IPS DF 4.7 (cell line): ENCODE results near the gene MUSK.
"Not testable (repeated sequence)": the region's sequence is repeated elsewhere in the genome, so short reads cannot be mapped to it uniquely, and the experiment has no call there.

Experiments used
- DNase-seq: peaks from one replicate; pipeline ENCODE4 v3.0.0-alpha.2; 2013; ENCODE audit warnings: low spot score; ENCODE audit errors: extremely low read depth

Gene MUSK

DNA sequence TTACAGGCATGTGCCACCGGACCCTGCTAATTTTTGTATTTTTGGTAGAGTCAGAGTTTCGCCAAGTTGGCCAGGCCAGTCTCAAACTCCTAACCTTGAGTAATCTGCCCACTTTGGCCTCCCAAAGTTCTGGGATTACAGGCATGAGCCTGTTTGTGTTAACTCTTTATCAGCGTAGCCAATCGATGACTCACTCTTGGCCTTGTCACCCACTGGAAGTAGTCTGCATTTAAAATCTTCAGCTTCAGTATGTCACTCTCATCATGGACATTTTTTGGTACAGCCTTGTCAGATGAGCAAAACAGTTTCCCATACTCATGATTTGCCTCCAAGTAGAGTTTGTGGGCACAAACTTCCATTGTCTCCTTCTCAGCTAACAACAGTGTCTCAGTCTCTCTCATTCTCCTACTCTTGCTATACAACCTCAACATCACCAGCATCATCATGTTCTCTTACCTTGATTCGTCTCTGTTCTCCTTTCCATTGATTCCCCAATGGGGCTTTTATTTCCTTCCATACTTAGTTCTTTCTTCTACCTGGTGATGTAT lies 22.5 kb downstream of the MUSK start:
- no peak for DNase-seq

DNA sequence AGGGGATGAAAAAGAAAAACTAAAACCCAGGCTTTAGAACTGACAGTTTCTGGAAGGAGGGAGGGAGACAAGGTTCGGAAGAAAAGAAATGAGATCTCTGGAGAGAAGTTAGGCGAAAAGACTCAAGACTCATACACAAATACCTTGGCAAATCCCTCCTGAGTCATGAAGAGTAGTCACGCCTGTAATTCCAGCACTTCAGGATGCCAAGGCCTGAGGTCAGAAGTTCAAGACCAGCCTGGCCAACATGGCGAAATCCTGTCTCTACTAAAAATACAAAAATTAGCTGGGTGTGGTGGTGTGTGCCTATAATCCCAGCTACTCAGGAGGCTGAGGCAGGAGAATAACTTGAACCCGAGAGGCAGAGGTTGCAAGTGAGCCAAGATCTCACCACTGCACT lies 27.3 kb downstream of the MUSK start:
- not testable (repeated sequence) for DNase-seq

DNA sequence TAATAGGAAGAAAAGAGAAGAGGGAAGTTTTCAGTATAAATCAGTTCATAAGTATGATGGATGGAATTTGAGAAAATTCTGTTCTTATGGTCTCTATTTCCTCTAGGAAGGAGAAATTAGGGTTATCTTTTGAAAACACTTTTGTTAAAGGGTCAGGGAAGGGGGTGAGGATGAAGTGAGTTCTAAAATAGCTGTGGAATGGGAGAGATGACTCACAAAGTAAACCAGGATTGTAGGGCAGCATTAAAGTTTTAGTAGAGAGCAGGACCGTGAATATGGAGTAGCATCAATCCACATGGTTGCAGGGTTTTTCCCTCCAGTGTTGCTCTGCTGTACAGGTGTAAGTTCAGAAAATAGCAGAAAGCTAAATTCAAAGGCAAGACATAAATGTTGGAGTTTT lies 32.4 kb downstream of the MUSK start:
- DNase-seq = no peak

DNA sequence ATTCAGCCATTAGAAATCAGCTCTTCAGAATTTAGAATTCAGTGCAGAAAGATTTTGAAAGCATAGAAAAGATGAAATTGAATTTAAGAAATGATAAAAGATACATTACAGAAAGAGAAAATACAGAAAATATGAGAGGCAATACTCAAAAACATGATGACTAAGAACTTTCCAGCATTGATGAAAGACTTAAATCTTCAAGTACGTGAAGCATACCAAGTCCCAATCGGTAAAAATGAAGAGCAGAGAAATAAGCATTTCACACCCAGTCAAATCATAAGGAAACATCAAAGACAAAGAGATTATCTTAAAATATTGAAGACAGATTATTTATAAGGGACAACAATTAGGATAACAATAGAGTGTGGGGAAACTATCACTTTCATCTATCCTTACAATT lies 35.1 kb downstream of the MUSK start:
- DNase-seq = no peak

DNA sequence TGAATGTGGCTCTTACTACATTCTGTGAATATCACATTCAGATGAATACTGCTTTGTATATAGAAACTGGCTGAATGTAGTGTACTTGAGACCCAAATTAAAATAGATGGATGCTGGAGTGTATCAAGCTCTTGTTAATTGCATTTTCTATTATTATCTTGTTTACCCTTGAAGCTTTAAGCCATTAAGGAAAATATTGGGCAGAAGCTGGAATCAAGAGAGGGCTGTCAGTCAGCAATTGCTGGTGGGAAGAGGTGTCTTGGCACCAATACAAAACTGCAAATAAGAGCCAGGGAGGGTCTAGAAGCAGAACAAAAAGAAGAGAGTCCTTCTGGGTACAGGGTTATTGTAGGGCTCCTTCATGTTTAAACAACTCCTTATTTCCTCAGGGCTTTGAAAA lies 38.8 kb downstream of the MUSK start:
- DNase-seq = no peak

DNA sequence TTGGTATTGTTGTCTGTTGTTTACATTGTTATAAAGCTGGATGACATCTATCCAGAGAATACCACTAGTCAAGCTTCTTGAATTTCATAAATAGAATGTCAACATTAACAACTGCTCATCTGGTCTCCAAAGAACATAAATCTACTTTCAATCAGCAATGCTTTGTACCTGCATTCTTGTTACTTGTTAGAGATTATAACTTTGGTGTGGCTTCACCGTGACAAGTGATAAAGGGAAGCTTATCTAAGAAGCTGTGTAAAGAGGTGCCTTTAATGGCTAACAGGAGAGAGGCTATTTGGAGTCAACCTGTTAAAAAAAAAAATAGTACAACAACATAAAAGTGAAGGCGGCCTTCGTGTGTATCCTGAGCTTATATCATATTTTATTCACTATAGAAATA lies 41.8 kb downstream of the MUSK start:
- DNase-seq = no peak

DNA sequence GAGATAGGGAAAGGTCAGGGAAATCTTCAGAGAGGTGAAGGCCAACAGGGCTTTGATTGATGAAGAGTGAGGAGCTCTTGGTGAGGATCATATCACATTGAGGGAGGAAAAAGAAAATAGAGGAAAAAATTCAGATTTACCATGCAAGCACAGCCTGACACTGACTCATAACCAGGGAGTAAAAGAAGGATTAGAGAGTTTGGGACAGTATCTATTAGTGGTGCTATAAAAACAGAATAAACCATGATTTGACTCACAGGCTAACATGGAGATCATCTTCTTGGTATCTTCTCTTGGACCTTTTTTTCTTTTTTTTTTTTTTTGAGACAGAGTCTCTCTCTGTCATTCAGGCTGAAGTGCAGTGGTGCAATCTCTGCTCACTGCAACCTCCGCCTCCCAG lies 44.4 kb downstream of the MUSK start:
- DNase-seq = no peak

DNA sequence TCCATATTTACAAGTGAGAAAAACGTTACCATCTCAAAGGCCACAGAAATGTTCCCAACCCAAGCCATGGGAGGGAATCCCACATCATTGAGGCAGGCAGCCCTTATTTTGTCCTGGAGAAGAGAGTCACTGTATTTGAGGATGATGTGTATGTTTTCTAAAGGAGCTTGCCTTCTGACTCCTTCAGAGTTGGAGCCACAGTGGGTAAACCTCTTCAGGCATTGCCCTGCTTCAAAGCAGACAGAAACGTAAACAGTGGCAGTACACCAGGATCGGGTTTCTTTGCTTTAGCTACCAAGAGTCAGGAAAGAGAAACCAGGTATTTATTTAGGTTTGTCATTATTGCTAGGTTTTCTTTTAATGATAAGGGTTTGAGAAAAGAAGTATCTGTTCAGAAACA lies 45.7 kb downstream of the MUSK start:
- no peak for DNase-seq

DNA sequence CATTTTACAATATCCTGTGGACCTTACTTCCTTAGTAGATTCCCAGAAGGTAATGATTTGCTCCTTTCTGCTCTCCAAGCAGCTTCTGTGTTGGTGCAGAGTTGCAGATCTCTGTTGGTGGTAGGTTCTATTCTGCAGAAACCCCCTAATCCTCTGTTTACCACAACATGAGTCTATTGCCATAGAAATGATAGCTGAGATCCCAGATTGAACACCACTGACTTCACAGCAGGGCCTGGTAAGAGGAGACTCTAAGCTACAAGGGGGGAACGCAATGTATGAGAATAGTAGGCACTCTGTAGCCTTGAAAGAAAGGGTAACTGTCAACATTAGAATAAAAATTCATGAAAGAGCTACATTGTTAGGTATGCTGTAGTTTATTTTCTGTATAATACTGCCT lies 59.5 kb downstream of the MUSK start:
- DNase-seq = no peak

DNA sequence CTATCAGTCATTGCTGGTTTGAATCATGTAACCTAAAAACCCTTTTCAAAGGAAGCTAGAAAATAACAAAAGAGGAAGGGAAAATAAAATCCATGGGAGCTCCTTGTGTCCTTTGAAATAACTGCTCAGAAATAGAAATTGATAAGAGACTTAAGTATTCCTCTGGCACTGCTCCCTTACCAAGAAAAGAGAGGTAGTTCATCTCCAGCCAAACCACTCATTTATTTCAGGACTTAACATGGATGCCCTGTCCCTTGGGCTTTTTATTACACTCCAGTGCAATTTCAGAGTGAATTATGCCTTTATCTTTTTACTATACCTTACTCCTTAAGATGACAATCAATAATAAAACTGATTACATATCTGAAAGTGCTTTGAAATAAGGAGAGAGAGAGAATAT lies 61.0 kb downstream of the MUSK start:
- DNase-seq = no peak

DNA sequence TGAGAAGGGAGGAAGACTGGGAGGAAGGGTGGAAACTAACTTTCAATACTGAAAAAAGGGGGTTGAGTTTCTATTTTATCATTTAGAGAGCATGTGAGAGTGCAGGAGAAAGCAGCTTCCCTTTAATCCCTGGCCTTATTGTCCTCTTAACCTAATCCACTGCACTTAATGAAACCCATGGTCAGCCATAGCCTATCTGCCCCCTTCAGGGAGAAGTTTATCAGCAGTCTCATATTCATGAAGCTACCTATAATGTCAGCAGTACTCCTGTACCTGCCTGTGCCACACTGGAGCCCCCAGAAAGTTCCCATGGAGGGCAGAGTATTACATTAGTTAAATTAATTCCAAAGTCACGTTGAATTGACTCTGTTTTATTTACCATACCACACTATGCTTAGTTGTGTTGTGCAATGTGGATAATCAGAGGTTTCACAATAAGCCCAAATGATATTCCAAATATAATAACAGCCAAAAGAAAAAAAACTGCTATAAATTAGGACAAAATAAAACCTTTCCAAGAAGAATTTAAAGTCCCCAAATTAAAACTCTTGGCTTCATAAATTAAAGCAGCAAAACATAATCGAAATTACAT lies 62.9 kb downstream of the MUSK start:
- DNase-seq = no peak

DNA sequence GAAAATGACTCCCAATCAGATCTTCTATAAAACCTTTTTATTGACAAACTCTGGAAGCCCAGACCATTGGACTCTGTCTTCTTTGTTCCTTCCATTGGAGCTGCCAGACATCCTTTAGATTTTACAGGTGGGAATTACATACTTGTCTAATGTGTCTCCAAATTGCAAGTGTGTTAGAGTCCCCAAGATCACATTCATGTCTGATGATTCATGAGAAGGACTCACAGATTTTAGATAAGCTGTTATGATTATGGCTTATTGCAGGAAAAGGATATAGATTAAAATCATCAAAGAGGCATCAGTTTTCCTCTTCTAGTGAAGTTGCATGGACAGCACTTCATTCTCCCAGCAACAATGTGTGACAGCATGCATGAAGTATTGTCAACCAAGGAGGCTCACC lies 70.4 kb downstream of the MUSK start:
- no peak for DNase-seq

DNA sequence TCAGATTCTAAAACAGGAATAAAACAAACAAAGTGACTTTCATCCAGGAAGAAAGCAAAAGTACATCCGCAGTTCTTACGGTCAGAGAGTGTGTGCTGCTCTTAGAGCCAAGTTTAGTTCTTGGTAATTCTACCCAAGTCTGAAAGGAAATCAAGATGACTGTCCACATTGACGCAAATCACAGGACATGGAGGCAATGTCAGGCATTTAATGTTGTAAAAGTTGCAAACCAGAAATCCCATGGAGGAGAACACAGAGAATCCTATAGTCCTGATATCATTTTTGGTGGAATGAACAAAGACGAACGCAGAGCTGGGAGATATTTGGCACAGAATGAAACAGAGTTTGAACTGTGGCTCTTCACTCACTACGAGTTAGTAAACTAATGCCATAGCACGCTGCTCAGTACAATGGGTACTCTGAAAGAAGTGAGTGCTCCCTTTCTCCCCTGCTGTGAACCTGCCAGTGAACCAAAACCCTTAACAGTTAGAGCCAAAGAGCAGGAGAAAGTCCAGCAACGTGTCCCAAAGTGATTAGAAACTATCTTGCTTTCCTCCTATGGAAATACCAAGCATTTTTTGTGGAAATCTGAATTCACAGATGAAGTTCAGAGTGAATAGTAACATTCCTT lies 74.3 kb downstream of the MUSK start:
- no peak for DNase-seq

DNA sequence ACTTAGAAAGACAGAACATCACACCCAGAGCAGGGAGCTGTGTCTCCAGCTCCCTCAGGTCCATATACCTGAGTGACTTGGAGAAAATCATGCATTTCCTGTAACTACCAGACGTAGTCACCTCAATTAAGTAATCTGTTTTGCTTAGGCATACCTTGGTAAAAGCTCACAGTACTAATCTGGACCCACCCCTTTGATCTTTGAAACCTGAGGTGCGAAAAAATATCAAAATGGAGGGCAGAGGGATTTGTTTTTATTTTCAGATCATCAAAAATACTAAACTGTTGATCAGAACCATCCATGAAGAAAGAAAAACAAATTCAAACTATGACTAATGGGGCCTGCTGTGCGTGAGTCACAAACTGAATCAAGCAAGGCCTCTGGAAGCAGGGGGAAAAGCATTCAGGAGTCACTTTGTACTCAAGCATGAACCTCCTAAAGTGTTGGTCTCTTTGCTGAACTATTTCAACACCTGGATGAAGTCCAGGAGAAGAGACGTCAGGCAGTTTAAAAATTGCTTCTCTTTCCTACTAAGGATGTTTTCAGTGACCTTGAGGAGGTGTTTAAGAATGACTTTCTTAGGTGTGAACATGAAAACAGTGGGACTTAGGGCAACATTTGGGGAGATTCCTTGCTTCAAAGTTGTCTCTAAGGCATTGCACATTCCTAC lies 76.3 kb downstream of the MUSK start:
- no peak for DNase-seq

DNA sequence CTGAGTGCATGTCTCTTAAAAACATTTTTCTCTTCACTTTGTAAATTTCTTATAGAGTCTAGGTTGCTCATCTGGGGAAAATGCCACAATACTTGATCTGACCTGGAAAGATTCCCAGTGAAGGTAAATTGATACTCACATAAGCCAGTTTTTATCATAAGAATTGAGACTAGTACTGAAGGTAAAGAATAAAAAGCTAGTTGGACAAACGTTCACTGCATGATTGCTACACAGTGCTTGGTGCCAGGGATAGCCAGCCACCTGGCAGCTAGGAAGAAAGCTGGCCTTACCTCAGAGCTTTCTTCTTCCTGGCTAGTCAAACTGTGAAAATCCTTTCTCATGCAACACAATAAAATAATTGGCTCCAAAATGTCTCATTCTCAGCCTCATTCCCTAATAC lies 77.1 kb downstream of the MUSK start:
- no peak for DNase-seq

DNA sequence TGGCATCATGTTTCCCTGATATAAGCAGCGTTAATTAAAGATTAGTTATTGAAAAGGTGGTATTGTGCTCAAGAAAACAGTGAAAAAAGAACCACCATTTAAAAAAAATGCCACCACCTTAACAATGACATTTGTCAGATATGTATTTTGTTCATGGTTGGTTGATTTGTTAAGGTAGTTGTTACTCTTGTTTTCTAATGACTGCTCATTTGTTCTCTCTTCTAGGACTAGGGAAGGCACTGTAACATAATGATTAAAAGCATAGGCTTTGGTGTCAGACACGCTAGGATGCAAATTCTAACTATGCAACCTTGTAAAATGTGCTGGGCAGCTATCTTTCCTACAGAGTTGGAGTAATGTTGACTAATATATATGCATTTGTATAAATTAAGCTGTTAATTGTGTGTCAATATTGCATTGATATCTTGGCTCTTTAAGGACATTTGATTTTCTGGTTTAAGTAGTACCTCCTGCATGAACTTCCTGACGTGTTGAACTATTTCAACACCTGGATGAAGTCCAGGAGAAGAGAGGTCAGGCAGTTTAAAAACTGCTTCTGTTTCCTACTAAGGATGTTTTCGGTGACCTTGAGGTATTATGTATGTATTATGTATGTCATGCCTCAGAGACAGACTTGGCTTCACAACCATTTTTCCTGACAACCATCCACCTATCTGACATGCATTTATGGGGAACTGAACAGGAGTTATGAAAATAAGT lies 77.8 kb downstream of the MUSK start:
- no peak for DNase-seq

DNA sequence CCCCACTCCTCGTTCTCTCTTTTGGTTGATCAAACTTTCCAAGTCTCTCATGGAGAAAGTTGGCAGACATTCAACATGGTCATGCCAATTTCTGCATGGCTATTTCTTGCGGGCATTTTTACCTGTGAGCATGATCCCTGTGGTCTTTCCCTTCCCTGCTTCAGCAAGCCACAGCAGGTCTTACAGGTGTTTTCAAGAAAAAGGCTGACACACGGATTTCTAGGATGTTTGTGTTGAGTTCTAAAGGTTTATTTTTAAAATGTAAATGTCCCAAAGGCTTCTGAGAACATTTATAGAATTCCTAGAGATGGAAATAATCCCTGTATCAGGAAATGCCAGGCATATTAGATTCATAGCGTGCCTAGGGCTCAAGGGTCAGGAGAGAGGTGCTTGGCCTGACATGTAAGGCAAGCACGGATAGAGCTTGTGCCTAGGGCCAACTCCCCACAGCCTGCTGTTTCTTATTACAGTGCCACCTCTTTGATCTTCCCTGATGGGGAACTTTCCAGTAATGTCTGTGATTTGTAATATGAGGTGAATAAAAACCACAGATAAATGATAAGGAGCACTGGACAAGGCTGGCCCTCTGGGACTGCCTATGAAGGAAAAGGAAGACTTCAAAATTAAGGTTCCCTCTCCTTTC lies 79.8 kb downstream of the MUSK start:
- DNase-seq = no peak

DNA sequence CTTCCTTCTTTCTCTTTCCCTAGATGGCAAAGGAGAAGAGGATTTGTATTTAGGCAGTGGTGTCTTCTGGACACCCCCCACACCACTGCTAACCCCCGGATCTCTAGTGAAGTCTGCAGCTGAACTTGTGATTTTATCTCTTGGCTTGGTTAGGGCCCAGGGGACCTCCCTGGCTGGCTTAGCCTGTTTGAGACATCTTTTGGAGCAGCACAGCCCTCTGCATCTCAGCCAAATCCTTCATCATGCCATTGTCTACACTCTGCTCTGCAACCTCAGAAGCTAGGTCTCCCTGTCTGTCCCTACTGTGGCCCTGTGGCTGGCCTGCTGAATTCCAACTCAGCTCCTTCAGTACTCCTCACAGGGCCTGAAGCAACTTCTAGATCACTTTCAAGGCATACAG lies 81.7 kb downstream of the MUSK start:
- DNase-seq = no peak

DNA sequence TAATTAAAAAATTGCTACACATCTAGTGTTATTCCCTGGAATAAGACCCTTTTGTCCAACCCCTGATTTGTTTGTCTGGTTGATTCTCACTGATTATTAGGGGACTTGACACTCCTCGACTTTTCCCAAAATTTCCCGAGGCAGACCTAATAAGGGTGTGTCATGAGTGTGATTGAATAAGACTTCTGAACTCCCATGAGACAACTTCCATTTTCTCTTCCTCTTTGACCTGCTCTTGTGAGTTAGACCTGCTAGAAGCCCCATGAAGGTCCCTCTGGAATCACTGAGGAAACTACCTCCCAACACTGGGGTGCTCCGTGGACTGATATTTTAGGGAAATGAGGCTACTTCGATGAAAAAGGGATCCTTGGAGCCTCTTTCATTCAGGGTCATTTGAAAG lies 83.4 kb downstream of the MUSK start:
- no peak for DNase-seq

DNA sequence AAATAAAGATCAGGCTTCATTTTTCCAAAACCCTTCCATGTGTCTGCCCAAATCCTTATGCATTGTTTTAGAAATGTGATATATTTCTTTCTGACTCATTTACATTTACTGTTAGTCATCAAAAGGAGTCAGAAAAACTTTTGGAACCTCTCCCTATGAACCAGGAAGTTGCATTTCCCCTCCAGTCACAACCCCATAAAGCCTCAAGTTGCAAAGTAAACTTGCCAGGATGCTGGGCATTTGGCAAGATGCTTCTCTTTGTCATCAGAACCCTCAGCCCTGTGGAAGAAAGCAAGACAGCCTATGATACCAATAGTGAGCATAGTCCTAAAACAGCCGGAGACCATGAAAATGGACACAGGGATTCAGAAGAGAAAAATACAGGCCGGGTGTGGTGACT lies 84.2 kb downstream of the MUSK start:
- no peak for DNase-seq

DNA sequence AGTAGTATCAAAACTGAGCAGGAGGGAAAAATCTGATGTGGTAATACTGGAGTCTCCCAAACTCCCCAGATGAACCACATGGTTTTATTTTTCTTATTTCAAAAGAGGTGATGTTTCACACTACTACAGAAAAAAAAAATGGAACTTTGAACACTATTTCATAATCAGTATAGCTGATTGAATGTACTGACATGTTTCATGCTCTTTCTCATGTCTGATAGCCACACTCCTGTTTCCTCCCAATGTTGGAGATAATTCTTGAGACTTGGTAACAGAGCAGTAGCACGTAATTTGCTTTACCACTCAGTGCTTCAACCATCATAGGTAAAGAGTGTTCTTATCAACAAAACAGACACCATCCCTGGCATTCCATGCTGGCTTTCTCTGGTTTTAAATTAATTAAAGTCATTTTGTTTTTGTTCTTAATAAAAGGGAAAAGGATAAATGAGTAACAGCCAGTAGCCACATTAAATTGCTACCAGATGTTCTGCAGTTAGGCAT lies 85.2 kb downstream of the MUSK start:
- no peak for DNase-seq

DNA sequence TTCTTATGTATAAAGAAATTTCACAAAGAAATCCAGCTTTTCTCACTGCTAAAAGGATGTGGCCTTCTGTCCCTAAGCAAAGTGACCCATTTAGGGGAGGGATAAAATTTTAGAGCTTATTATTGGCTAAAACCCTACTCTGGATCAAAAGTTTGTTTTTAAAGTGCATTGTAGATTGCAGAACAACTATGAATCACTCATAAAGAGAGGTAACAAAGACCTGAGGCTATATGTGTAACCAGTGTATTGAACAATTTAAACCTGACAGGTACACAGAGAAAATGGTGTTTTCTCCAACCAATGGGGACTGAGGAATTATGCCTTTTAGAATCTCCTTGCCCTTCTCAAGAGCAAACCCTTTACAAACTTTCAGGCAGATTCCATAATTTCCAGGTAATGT lies 86.6 kb downstream of the MUSK start:
- no peak for DNase-seq
